AG04450 (cell line): Measurements from ENCODE around the gene CDCA7L. TPM values are rescaled to one million over a fixed set of nuclear protein-coding genes. Genes with fewer than 3 reads are reported as not detected.
"Not testable (repeated sequence)": the region's sequence is repeated elsewhere in the genome, so short reads cannot be mapped to it uniquely, and the experiment has no call there.

Experiments used
- CTCF ChIA-PET: fragments of 300-600, 350-600 bp; formaldehyde crosslinking; extraction: SDS; loops from one replicate; lab custom pipeline; 2022; ENCODE audit warnings: antibody characterized with exemption, inconsistent platforms; lab: Charles Lee
- POLR2A ChIA-PET: fragments of 350-600 bp; formaldehyde crosslinking; extraction: SDS; loops from one replicate; lab custom pipeline; 2021; ENCODE audit warnings: antibody characterized with exemption, inconsistent platforms; lab: Yijun Ruan, JAX
- DNase-seq: peaks from one replicate; pipeline ENCODE4 v3.0.0-alpha.2; 2011; ENCODE audit warnings: low read depth, low spot score
- H3K27ac ChIP-seq: one replicate; pipeline ENCODE4 v1.5.1; 2012; ENCODE audit warnings: low read depth, low read length, control low read depth
- H3K27me3 ChIP-seq: one replicate; pipeline ENCODE4 v1.6.0; 2012; ENCODE audit warnings: low read length; ENCODE audit not compliant: control insufficient read depth, insufficient read depth
- H3K4me3 ChIP-seq: 2 replicates; pipeline ENCODE4 v1.5.1; 2011; ENCODE audit warnings: mild to moderate bottlenecking, low read depth, low read length, control low read depth
- H3K9me3 ChIP-seq: 2 replicates; pipeline ENCODE4 v1.5.1; 2012; ENCODE audit warnings: low read length; ENCODE audit not compliant: control insufficient read depth, insufficient read depth
- polyA plus RNA-seq: library from polyadenylated mRNA; depleted of rRNA; stranded (reverse); fragments of >200 nt; gene quantifications from 2 replicates; pipeline ENCODE4 v1.2.3, GENCODE V29; 2011
- TF ChIP-seq, protein P1 (sequence below): IDR thresholded peaks from 2 replicates; pipeline ENCODE4 v1.5.1; 2011; ENCODE audit warnings: low read depth, low read length, control low read depth, inconsistent platforms

CDCA7L gene
- polyA plus RNA-seq, 1 experiment, result 28.1 TPM

GRCh38 chr7:21891291-21891690 is 54.4 kb downstream of the CDCA7L start:
- POLR2A ChIA-PET, result no interaction called here
- no peak for DNase-seq

DNA sequence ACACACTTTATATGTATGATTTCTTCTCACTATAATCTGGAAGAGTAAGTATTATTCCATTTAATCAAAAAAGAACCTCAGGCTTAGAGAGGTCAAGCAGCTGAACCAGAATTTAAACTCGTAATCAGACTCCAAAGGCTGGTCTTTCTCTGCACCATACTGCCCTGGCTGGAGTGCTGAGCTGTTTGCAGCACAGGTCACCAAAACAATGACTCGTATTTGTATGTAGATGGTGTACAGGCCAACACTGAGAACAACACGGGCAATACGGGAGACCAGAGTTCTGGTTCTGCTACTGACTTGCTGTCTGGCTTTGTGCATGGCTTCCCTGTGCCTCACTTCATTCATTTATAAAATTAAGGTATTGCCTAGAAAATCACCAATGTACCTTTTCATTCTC is 57.9 kb downstream of the CDCA7L start:
- Histone ChIP-seq H3K27ac (no peak overlapping the region), H3K27me3 (no peaks in the 10 kb centered on the region), H3K9me3 (no peaks in the 10 kb centered on the region), H3K4me3 (no peak overlapping the region)
- DNase-seq, result no peak
- POLR2A ChIA-PET, result no interaction called here
- CTCF ChIA-PET, result no interaction called here
- TF ChIP-seq, protein P1, sequence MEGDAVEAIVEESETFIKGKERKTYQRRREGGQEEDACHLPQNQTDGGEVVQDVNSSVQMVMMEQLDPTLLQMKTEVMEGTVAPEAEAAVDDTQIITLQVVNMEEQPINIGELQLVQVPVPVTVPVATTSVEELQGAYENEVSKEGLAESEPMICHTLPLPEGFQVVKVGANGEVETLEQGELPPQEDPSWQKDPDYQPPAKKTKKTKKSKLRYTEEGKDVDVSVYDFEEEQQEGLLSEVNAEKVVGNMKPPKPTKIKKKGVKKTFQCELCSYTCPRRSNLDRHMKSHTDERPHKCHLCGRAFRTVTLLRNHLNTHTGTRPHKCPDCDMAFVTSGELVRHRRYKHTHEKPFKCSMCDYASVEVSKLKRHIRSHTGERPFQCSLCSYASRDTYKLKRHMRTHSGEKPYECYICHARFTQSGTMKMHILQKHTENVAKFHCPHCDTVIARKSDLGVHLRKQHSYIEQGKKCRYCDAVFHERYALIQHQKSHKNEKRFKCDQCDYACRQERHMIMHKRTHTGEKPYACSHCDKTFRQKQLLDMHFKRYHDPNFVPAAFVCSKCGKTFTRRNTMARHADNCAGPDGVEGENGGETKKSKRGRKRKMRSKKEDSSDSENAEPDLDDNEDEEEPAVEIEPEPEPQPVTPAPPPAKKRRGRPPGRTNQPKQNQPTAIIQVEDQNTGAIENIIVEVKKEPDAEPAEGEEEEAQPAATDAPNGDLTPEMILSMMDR, result no peak

More at GRCh38 chr7:21891291-21891690, 54.4 kb downstream of the CDCA7L start:
- no peak overlapping the region for H3K27ac ChIP-seq
- no peaks in the 10 kb centered on the region for H3K9me3 ChIP-seq
- no peaks in the 10 kb centered on the region for H3K27me3 ChIP-seq
- TF ChIP-seq, protein P1, result no peak
- H3K4me3 ChIP-seq, result no peak overlapping the region
- CTCF ChIA-PET, result no interaction called here

DNA sequence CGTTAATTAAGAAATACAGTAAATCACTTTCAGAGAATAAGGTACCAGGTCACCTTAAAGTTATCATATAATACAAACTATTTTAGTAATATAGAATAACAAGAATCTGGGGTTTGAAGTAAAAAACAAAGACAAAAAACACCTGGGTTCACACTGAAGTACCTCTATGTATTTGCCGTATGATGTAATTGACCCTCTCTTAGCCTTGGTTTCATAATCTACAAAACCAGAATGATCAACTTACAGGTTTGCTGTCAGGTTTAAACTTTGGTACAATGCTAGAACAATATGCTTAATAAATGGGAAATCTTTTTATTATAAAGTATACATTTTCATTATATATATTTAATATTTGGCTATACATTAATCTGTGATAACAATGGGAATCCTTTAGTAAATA is 58.3 kb downstream of the CDCA7L start:
- no peak overlapping the region for H3K27ac ChIP-seq
- DNase-seq, result no peak
- TF ChIP-seq, protein P1, result no peak
- POLR2A ChIA-PET, result no interaction called here
- no peaks in the 10 kb centered on the region for H3K9me3 ChIP-seq
- CTCF ChIA-PET, result no interaction called here
- no peak overlapping the region for H3K4me3 ChIP-seq
- H3K27me3 ChIP-seq, result no peaks in the 10 kb centered on the region

DNA sequence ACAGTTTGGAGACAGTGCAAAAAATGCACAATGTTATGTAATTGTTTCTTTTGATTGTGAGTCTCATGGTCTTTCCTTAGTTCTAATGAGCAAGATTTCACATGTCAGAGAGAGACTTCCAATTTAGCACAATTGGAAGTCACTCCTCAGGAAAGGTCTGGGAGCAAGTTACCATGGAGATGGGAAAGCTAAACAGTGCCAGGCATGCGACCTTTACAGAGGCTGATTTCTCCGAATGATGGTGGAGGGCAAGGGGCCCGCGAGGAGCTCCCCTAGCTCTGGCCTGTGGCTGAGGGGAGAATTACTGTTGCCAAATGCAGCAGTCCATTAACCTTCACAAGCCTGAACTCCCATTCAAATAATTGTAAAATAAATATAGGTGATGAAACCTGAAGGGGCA is 59.3 kb downstream of the CDCA7L start:
- POLR2A ChIA-PET, result no interaction called here
- Histone ChIP-seq H3K4me3 (no peak overlapping the region), H3K27me3 (no peaks in the 10 kb centered on the region), H3K27ac (no peak overlapping the region), H3K9me3 (no peaks in the 10 kb centered on the region)
- TF ChIP-seq, protein P1, result no peak
- DNase-seq, result no peak
- CTCF ChIA-PET, result no interaction called here

DNA sequence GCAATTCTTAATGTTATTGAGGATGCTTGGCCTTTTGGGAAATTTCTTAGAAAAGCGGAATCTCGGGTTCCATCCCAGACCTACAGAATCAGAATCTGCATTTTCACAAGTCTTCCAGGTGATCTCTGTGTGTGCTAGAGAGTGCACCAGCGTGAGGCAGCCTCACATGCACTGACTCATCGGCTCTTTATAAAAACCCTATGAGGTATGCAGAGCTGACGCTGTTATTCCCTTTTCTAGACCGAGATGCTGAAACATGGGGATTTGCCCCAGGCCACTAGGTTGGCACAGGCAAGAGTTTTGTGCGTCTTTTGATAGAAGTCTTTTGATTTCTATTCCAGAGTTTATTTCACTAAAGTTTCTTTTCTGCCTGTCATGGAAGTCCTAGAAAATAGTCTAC is 61.2 kb downstream of the CDCA7L start:
- Histone ChIP-seq H3K27ac (no peak overlapping the region), H3K27me3 (no peaks in the 10 kb centered on the region), H3K9me3 (no peaks in the 10 kb centered on the region), H3K4me3 (no peak overlapping the region)
- TF ChIP-seq, protein P1, result no peak
- POLR2A ChIA-PET, result no interaction called here
- DNase-seq, result no peak
- CTCF ChIA-PET, result no interaction called here

- H3K9me3 ChIP-seq, POLR2A ChIA-PET, H3K27ac ChIP-seq, CTCF ChIA-PET, DNase-seq, H3K27me3 ChIP-seq, H3K4me3 ChIP-seq: not testable (repeated sequence)
Observed at GRCh38 chr7:21883501-21883900, 62.2 kb downstream of the CDCA7L start.
